ENCODE data around the gene BCL2A1.
"Not testable (repeated sequence)": the region's sequence is repeated elsewhere in the genome, so short reads cannot be mapped to it uniquely, and the experiment has no call there.

The BCL2A1 gene

DNA sequence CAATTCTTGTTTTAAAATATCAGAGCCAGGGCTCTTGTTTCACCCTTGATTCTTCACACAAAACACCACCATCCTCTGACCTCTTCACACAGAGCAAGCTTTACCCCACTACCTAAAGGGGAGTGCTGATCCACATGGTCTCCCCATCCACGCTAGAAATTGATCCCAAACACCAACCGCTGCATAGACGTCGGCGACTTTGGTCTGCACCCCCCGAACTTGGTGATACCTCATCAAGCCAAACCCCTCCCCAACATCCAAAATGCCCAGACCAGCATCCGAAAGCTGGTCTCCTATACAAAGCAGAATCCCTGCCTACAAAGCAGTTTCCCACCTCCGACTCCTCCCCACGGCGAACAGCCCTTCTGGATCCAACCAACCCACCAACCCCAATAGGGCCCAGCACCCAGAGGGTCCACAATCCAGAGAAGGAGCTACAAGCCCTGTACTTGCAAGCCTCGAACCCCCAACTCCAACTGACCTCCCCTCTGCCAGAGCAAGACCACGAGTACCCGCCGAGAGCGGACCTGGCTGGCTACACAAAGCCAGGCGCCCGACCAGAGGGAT is 48.4 kb downstream of the BCL2A1 start:
- DNase-seq: no peak

DNA sequence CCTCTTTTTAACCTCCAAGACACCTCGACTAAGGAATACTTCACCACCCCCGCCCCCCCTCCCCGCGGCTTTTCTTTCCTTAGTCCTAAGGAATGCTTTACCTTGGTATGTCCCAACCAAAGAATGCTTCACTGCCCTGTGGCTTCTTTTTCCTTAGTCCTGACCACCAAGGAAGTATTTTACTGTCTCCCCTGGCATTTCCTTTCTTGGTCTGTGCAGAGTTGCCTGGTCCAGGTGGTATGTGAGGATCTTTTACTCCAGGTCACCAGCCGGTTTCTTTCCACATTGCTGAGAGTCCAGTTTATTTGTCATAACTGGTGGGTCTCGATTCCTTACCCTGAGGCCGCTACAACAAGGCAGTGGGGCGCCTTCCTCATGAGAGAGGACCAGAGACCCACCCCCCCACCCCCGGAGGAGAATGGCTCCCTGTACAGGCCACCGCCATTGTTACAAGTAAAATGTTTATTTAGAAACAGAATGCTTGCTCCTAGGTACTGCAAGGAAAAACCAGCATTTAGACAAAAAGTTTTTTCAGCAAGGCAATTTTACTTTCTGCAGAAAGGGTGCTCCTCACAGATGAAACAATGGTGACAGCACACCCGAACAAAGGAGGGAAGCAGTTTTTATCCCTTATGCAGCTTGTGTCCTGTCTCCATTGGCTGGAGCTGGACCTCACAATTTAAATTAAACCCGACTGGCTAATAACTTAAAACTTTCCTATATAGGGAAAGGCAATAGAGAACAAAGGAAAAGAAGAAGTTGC is 51.1 kb downstream of the BCL2A1 start:
- DNase-seq: no peak

DNA sequence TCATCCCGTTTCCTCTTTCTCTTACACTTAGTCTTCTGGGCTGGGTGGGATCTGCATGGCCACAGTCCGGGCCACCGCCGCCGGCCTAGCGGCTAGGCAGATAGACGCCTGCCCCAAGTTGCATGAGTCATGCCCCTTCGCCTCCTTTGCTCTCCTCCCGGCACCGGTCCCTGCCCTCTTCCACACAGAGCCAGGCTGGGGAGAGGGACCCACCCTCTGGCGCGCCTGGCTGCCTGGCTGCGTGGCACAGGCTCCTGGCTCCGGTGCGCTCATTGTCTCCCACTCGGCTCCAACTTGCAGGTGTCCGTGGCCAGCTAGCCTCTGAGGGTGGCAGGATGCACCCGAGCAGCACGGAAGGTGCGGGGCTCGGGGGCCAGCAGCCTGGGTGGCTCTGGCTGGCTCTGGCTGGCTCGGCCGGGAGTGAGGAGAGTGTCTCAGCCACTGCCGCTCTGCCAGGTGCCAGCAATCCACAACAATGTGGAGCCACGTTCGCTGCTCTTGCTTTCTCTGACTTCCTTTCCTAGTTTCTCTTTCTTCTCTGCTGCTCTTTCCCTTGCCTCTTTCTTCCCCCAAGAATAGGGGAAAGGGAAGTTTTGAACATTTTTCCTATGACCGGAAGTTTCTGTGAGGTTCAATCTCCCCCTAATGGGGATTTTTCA is 51.8 kb downstream of the BCL2A1 start:
- DNase-seq: no peak

DNA sequence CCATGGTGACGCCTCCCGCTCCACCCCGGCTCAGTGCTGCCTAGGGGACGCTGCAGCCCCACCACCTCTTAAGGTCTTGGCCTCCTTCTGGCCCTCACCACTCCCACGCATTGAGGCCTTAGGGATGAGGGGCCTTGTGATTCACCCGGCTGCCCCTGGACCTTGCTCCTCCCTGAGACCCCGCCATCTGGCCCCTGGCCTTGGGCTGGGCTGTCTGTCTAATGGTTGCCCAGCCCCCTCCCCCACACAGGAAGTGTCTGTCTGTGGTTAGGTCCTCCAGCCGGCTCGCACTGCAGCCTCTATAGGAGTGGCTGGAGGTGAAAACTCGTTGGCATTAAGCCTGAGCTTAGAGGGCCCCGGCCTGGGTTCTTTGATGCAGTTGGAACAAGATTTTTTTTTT is 52.7 kb downstream of the BCL2A1 start:
- DNase-seq: no peak

DNA sequence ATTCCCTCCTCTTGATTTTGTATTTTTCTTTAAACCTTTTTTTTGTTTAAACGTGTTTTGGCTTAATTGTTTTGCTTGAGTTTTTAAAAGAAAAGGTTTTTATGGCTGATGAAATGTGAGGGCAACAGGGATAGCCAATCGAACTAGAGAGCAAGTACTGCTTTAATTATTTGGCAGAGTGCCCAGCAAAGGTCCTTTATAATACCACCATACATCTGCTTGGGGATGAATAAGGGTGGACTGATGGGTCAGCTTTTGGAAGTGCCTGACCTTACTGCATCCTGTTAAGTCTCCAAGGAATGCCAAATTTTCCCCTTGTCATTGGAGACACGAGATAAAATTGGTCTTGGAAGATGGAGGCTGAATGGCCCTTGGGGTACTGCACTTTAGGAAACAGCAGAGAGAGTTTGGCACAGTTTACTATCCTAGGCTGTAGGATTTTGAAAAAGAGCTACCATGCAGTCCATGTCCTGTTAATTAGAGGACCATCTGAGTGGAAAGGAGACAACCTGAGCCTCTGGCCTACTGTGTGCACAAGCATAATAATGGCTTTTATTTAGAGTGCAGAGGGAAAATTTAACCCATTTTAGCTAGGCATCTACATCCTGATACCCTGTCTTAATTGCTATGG is 54.4 kb downstream of the BCL2A1 start:
- no peak for DNase-seq

DNA sequence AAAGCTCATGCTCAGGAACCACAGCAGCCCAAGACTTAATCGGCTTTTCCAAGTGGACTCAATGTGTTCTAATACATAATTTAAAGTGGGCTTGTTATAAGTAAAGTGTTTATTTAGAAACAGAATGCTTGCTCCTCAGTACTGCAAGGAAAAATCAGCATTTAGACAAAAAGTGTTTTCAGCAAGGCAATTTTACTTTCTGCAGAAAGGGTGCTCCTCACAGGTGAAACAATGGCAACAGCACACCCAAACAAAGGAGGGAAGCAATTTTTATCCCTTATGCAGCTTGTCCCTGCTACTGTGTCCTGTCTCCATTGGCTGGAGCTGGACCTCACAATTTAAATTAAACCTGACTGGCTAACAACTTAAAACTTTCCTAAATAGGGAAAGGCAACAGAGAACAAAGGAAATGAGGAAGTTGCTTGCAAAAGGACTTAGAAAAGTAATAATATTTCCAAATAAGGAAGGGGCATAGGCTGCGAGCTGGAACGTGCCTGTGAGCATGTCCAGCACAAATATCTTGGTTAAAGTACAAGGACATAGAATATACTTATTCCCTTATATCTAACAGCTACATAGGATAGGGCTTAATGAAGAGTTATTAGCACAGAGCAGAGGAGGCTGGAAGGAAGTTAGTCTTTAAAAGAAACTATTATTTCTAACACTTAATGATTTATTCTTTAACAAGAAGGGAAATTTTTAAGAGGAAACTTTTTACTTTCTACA is 55.1 kb downstream of the BCL2A1 start:
- DNase-seq: not testable (repeated sequence)

DNA sequence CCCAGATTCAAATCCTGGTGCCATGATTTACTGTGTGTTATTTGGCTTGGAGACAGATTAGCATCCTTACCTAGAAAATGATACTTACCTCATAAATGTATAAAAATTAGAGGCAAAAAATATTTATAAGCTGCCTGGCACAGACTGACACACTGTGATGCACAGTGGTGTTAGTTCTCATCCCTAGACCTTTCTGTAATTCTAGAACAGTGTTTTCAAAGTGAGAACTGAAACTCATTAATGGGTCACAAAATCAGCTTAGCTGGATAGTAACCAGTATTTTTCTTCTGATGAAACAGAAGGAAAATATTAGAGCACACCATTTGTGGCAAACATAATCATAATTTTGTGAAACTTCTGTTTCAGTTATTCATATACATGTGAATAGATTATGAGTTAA is 56.3 kb downstream of the BCL2A1 start:
- DNase-seq: no peak
